Endometrial microvascular endothelial cells (primary cell): ENCODE results near the gene ARL10. TPM values are rescaled to one million over a fixed set of nuclear protein-coding genes. Genes with fewer than 3 reads are reported as not detected.

Experiments used
- in situ Hi-C: cut with HindIII; loops from 2 replicates; pipeline ENCODE4 v1.10.0; 2017; ENCODE audit warnings: low sequenced_read_pairs, low pct_unique_long_range_greater_than_20kb; ENCODE audit errors: inconsistent ontology term
- total RNA-seq: library from RNA; depleted of rRNA; stranded (reverse); fragments of >200 nt; gene quantifications from one replicate; pipeline ENCODE4 v1.2.3, GENCODE V29; 2015; ENCODE audit errors: inconsistent ontology term

ARL10 gene
- total RNA-seq, 1 donor from 2014 or later, result 6.3 TPM

- in situ Hi-C loops, result no loop called here
These were observed 60.5 kb downstream of the ARL10 start for GRCh38 chr5:176425791-176426190.

DNA sequence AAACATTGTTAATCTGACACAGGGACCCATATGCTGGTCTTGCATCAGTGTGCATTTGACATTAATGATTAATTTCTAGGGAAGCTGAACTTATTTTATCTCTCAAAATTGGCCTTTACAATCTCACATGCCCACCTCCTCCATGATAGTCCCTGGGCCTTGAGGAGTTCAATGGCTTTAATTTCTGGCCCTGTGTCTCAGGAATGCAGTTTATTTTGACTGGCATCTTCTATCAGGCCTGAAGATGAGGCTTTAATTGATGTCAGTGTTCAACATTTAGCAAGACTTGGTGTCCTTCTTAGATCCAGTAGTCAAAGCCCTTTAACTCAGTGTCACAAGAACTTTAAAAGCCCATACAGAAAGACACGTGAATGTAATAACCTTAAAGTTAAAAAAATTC, 61.6 kb downstream of the ARL10 start:
- in situ Hi-C loops, result no loop called here

- in situ Hi-C loops, result no loop called here
These were observed 62.7 kb downstream of the ARL10 start for GRCh38 chr5:176427971-176428370.

GRCh38 chr5:176429972-176430371, 64.7 kb downstream of the ARL10 start:
- in situ Hi-C loops, result no loop called here

Other genes starting within 250 kb of the ARL10 start
- gene SIMC1, start 127.1 kb upstream of the ARL10 start, total RNA-seq, result 6.1 TPM
- gene KIAA1191, start 3.7 kb upstream of the ARL10 start, total RNA-seq, result 121 TPM
- 27.4 TPM for gene NOP16, start 23.1 kb downstream of the ARL10 start, total RNA-seq
- gene HIGD2A, start 23.3 kb downstream of the ARL10 start, total RNA-seq, result 138 TPM
- gene CLTB, start 51.1 kb downstream of the ARL10 start, total RNA-seq, result 148 TPM
- 33.9 TPM for gene FAF2, start 82.9 kb downstream of the ARL10 start, total RNA-seq
- gene RNF44, start 171.9 kb downstream of the ARL10 start, total RNA-seq, result 4.8 TPM
- not detected for gene CDHR2, start 183.9 kb downstream of the ARL10 start, total RNA-seq
- gene GPRIN1, start 244.7 kb downstream of the ARL10 start, total RNA-seq, result 9.0 TPM